SU-DHL-6 (cell line): Measurements from ENCODE around the gene BCAS1.

Experiments
- EZH2phosphoT487 ChIP-seq: fragments of 200-600 bp; sonication (generic), shearing (Covaris generic); conservative IDR thresholded peaks from 2 replicates; pipeline ENCODE4 v1.6.1; 2018; ENCODE audit warnings: mild to moderate bottlenecking, antibody characterized with exemption, low read length, moderate library complexity, mixed read lengths
- TF ChIP-seq, protein P1 (sequence below): fragments of 200-600 bp; sonication (generic); IDR thresholded peaks from one replicate; pipeline ENCODE4 v1.5.1; 2017; ENCODE audit warnings: antibody characterized with exemption, mild to moderate bottlenecking, low read length, moderate library complexity; ENCODE audit not compliant: insufficient read depth, poor library complexity, severe bottlenecking

- TF ChIP-seq, protein P1, sequence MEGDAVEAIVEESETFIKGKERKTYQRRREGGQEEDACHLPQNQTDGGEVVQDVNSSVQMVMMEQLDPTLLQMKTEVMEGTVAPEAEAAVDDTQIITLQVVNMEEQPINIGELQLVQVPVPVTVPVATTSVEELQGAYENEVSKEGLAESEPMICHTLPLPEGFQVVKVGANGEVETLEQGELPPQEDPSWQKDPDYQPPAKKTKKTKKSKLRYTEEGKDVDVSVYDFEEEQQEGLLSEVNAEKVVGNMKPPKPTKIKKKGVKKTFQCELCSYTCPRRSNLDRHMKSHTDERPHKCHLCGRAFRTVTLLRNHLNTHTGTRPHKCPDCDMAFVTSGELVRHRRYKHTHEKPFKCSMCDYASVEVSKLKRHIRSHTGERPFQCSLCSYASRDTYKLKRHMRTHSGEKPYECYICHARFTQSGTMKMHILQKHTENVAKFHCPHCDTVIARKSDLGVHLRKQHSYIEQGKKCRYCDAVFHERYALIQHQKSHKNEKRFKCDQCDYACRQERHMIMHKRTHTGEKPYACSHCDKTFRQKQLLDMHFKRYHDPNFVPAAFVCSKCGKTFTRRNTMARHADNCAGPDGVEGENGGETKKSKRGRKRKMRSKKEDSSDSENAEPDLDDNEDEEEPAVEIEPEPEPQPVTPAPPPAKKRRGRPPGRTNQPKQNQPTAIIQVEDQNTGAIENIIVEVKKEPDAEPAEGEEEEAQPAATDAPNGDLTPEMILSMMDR, result no peak
- no peak for TF ChIP-seq EZH2phosphoT487
Observed at GRCh38 chr20:53934421-53935343, 135.7 kb downstream of the BCAS1 start.
